ENCODE results near the gene TMEM138.

DNA sequence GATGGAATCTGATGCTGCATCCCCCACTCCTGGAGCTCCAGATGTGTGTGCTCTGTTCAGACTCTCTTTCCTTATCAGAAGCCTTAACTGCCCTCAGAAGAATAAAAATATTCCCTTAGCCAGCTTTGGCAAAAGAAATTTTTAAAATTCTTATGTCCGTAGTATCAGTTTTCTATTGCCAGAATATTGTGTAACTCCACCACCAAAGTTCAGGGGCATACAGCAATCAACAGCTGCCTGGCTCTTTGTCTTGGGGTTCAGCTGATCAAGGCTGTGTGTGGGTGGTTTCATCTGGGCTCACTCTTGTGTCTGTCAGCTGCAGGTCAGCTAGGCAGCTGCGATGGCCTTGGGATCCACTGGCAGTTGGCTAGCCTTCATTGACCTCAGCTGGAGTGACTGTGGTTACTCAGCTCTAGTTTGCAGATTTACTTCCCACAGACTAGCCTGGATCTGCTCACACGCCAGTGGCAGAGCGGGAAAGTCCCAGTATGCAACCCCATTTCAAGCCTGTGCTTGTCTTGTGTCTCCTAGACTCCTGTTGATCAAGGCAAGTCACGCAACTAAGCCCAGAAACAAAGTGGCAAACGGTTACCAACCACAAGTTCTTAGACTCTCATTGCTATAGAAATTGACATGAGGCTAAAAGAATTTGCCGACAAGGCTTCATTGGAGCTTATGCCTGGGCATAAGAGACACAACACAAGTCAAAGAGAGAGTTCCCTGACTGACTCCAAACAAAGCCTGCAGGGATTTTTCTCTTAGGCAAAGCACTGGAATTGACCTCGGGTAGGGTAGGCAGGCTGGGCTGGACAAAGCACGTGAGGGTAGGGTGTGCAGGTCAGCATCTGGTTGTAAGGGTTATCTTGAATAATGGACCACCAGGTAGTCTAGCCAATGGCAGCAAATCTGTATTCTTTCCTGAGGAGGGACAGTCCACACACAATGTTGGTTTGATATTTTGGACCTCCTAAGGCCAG lies 7.5 kb downstream of the TMEM138 start:
- TF ChIP-seq CTCF (IDR thresholded peaks at IDR 0.05; ENCODE audit: poor library complexity, severe bottlenecking) (no peak), SMC3 (conservative IDR thresholded peaks at IDR 0.05; ENCODE audit: poor library complexity) (no peak), RAD21 (conservative IDR thresholded peaks at IDR 0.05) (no peak), POLR2AphosphoS5 (IDR thresholded peaks at IDR 0.05) (no peak), EZH2 (IDR thresholded peaks at IDR 0.05; ENCODE audit: borderline replicate concordance, insufficient read depth, low read length, poor library complexity, severe bottlenecking) (no peak), MXI1 (conservative IDR thresholded peaks at IDR 0.05; ENCODE audit: poor library complexity, severe bottlenecking) (no peak), EP300 (conservative IDR thresholded peaks at IDR 0.05; ENCODE audit: poor library complexity, severe bottlenecking) (no peak)
- TF ChIP-seq, protein P1, sequence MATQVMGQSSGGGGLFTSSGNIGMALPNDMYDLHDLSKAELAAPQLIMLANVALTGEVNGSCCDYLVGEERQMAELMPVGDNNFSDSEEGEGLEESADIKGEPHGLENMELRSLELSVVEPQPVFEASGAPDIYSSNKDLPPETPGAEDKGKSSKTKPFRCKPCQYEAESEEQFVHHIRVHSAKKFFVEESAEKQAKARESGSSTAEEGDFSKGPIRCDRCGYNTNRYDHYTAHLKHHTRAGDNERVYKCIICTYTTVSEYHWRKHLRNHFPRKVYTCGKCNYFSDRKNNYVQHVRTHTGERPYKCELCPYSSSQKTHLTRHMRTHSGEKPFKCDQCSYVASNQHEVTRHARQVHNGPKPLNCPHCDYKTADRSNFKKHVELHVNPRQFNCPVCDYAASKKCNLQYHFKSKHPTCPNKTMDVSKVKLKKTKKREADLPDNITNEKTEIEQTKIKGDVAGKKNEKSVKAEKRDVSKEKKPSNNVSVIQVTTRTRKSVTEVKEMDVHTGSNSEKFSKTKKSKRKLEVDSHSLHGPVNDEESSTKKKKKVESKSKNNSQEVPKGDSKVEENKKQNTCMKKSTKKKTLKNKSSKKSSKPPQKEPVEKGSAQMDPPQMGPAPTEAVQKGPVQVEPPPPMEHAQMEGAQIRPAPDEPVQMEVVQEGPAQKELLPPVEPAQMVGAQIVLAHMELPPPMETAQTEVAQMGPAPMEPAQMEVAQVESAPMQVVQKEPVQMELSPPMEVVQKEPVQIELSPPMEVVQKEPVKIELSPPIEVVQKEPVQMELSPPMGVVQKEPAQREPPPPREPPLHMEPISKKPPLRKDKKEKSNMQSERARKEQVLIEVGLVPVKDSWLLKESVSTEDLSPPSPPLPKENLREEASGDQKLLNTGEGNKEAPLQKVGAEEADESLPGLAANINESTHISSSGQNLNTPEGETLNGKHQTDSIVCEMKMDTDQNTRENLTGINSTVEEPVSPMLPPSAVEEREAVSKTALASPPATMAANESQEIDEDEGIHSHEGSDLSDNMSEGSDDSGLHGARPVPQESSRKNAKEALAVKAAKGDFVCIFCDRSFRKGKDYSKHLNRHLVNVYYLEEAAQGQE (IDR thresholded peaks at IDR 0.05; ENCODE audit: borderline replicate concordance) = no peak
